ENCODE results near the gene PCDHGA5.
"Not testable (repeated sequence)": the region's sequence is repeated elsewhere in the genome, so short reads cannot be mapped to it uniquely, and the experiment has no call there.

Gene PCDHGA5

DNA sequence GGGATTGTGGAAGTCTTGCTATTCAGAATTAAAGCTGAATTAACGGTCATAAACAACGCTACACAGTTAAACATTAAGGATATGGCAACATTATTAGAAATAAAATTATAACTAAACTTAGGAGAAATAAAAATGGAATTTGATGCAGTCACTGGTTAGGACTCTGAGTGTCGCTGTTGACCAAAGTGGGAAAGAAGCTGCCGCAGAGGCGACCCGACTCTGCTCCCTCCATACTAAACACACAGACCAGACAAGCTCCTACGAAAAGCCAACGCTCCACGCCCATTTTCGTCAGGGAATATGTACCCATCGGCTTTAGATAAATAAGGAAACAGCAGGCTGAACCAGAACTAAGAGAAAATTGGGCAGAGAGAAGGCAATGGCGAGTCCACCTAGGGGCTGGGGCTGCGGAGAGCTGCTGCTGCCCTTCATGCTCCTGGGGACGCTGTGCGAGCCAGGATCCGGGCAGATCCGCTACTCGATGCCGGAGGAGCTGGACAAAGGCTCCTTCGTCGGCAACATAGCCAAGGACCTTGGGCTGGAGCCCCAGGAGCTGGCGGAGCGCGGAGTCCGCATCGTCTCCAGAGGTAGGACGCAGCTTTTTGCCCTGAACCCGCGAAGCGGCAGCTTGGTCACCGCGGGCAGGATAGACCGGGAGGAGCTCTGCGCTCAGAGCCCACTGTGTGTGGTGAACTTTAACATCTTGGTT is at the start of gene PCDHGA5:
PCDHGA5 (plus strand) TSS at position 211 of the 709 bp plus-strand sequence; CDS start at position 380, 169 bp downstream.
- peak; percentile 63 for DNase-seq (ENCODE audit: low read depth)

- not testable (repeated sequence) for DNase-seq (ENCODE audit: low read depth)
These were observed 47.0 kb upstream of the PCDHGA5 start for GRCh38 chr5:141316963-141317362.

DNA sequence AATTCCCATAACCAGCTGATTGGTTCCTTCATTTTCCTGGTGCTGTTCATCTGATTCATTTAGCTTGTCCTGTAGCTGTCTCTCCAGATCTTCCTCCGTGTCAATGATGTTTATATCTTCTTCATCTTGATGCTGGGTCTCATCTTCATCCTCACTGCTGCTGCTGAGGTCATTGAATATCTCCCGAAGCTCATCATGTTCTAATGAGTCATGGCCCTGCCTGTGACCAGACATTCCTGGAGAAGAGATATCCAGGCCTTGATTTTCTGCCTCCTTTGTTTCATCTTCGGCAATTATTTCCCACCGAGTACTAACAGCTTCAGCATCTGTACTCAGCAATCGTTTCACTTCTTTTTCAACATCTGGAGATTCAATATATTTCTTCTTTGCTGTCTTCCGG is 44.8 kb upstream of the PCDHGA5 start:
- DNase-seq (ENCODE audit: low read depth) = no peak

- no peak for DNase-seq (ENCODE audit: low read depth)
These were observed 44.3 kb upstream of the PCDHGA5 start for GRCh38 chr5:141319699-141320098.

- peak; percentile 92 for DNase-seq (ENCODE audit: low read depth)
These were observed 43.5 kb upstream of the PCDHGA5 start, which contains the start of gene TAF7 for GRCh38 chr5:141320225-141321169. Gene TAF7 (minus strand): TSS chr5:141320784. CDS start chr5:141320044, 740 bp downstream.

- no peak for DNase-seq (ENCODE audit: low read depth)
These were observed 41.7 kb upstream of the PCDHGA5 start for GRCh38 chr5:141322261-141322660.

GRCh38 chr5:141326088-141326854 is 37.7 kb upstream of the PCDHGA5 start:
- DNase-seq (ENCODE audit: low read depth) = peak; percentile 76

DNA sequence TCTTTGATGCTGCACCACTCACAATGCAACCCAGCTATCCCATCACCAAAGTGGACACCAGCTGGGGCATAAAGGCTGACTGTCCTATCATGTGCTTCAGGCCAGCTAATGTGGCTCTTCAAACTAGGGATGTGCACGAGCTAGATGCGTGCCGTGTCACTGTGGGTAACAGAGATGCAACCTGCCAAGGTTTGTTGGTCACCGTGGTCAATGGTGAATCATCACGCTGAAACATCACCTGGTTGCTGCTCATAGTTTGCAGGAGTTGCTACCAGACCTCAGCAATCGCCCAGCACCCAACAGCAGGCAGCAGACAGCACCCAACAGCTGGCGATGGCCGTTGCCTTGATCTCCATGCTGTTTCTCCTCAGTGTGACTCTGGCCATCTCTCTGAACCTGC is 35.7 kb upstream of the PCDHGA5 start:
- no peak for DNase-seq (ENCODE audit: low read depth)

DNA sequence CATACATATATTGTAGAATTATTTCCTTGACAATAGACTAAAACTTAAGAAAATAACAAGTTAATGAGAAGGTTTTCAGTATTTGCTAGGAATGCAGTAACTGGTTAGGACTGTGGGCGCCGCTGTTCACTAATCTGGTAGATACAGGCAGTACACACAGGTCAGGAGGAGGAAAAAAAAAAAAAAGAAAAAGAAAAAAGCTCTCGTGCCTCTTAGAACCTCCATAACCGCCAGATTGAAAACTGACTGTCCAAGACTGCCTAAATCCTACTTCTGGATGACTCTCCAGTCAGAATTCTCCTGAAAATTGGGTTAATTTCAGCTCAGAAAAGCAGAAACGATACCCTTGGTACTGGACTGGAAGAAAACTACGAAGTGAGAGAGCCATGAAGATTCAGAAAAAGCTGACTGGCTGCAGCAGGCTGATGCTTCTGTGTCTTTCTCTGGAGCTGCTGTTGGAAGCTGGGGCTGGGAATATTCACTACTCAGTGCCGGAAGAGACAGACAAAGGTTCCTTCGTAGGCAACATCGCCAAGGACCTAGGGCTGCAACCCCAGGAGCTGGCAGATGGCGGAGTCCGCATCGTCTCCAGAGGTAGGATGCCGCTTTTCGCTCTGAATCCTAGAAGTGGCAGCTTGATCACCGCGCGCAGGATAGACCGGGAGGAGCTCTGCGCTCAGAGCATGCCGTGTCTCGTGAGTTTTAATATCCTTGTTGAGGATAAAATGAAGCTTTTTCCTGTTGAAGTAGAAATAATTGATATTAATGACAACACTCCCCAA is 33.5 kb upstream of the PCDHGA5 start, which contains the start of gene PCDHGA1:
PCDHGA1 (plus strand) TSS at position 216 of the 782 bp plus-strand sequence.
- peak; percentile 71 for DNase-seq (ENCODE audit: low read depth)

GRCh38 chr5:141332571-141332970 is 31.4 kb upstream of the PCDHGA5 start:
- not testable (repeated sequence) for DNase-seq (ENCODE audit: low read depth)

DNA sequence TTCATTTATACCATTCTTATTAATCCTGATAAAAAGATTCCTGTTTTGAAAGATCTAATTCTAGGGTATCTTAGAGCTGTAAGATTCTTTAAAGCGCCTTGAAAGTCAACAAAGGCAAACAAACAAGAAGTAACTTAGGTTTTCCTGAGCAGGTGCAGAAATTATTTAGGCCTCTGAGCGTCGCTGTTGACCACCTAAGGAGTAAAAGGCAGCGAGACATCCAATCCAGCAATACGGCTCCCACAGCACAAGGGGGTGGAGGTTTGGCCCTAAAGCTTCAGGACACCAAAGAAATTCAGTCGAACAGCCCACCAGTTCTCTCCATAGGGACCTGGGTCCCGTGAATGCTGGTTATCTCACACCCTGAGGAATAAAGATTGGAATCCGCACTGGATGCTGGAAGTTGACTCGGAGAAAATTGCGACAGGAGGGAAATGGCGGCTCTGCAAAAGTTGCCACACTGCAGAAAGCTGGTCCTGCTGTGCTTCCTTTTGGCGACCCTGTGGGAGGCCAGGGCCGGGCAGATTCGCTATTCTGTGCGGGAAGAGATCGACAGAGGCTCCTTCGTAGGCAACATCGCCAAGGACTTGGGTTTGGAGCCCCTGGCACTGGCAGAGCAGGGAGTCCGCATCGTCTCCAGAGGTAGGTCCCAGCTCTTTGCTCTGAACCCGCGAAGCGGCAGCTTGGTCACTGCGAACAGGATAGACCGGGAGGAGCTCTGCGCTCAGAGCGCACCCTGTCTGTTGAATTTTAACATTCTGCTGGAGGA is 25.2 kb upstream of the PCDHGA5 start, which contains the start of gene PCDHGA2:
PCDHGA2 (plus strand) TSS at position 223 of the 769 bp plus-strand sequence.
- DNase-seq (ENCODE audit: low read depth) = peak; percentile 73

DNA sequence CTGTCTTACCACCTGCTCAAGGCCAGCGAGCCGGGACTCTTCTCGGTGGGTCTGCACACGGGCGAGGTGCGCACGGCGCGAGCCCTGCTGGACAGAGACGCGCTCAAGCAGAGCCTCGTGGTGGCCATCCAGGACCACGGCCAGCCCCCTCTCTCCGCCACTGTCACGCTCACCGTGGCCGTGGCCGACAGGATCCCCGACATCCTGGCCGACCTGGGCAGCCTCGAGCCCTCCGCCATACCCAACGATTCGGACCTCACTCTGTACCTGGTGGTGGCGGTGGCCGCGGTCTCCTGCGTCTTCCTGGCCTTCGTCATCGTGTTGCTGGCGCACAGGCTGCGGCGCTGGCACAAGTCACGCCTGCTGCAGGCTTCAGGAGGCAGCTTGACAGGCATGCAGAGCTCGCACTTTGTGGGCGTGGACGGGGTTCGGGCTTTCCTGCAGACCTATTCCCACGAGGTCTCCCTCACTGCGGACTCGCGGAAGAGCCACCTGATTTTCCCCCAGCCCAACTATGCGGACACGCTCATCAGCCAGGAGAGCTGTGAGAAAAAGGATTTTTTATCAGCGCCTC is 23.1 kb upstream of the PCDHGA5 start:
- not testable (repeated sequence) for DNase-seq (ENCODE audit: low read depth)

GRCh38 chr5:141342773-141343172 is 21.2 kb upstream of the PCDHGA5 start:
- no peak for DNase-seq (ENCODE audit: low read depth)

- DNase-seq (ENCODE audit: low read depth) = peak; percentile 62
These were observed 20.6 kb upstream of the PCDHGA5 start, which contains the start of gene PCDHGA3 for GRCh38 chr5:141343242-141343952. Gene PCDHGA3 (plus strand): TSS chr5:141343829. CDS start chr5:141344034, 205 bp downstream.

- no peak for DNase-seq (ENCODE audit: low read depth)
These were observed 20.0 kb upstream of the PCDHGA5 start for GRCh38 chr5:141343953-141344463.

- DNase-seq (ENCODE audit: low read depth) = no peak
These were observed 18.6 kb upstream of the PCDHGA5 start for GRCh38 chr5:141345327-141345726.

DNA sequence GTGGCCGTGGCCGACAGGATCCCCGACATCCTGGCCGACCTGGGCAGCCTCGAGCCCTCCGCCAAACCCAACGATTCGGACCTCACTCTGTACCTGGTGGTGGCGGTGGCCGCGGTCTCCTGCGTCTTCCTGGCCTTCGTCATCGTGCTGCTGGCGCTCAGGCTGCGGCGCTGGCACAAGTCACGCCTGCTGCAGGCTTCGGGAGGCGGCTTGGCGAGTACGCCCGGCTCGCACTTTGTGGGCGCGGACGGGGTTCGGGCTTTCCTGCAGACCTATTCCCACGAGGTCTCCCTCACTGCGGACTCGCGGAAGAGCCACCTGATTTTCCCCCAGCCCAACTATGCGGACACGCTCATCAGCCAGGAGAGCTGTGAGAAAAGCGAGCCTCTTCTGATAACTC is 17.9 kb upstream of the PCDHGA5 start:
- DNase-seq (ENCODE audit: low read depth) = not testable (repeated sequence)

GRCh38 chr5:141349917-141350619 is 13.9 kb upstream of the PCDHGA5 start, which contains the start of gene PCDHGB1:
Gene PCDHGB1 (plus strand): TSS chr5:141350099. CDS start chr5:141350261, 162 bp downstream.
- peak; percentile 36 for DNase-seq (ENCODE audit: low read depth)
